HepG2 (cell line): ENCODE data around the gene PHF14. TPM values are rescaled to one million over a fixed set of nuclear protein-coding genes. Genes with fewer than 3 reads are reported as not detected.

Source experiments
- ESRRA ChIP-seq: sonication (generic); formaldehyde crosslinking; IDR thresholded peaks from 2 replicates; pipeline ENCODE4 v1.5.1; 2020; ENCODE audit warnings: mild to moderate bottlenecking, low read depth, missing genetic modification reagents
- GMEB1 ChIP-seq: sonication (generic); formaldehyde crosslinking; IDR thresholded peaks from 2 replicates; pipeline ENCODE4 v1.5.1; 2020; ENCODE audit warnings: missing genetic modification reagents, mild to moderate bottlenecking, borderline replicate concordance
- GPBP1L1 ChIP-seq: sonication (generic); formaldehyde crosslinking; IDR thresholded peaks from 2 replicates; pipeline ENCODE4 v1.5.0; 2020; ENCODE audit warnings: mild to moderate bottlenecking, missing genetic modification reagents
- HOXA3 ChIP-seq: sonication (generic); formaldehyde crosslinking; IDR thresholded peaks from 2 replicates; pipeline ENCODE4 v1.5.0; 2020; ENCODE audit warnings: missing genetic modification reagents
- KAT8 ChIP-seq: IDR thresholded peaks from 2 replicates; pipeline ENCODE4 v1.6.1; 2016; ENCODE audit warnings: missing genetic modification reagents, missing compliant biosample characterization
- MZF1 ChIP-seq: sonication (generic); formaldehyde crosslinking; IDR thresholded peaks from 2 replicates; pipeline ENCODE4 v1.8.1; 2023; ENCODE audit warnings: mild to moderate bottlenecking, missing genetic modification reagents, borderline replicate concordance
- NR2F6 ChIP-seq, 2 experiments: IDR thresholded peaks; 2 replicates each; pipeline ENCODE4 v1.6.1; 2016; ENCODE audit warnings: antibody characterized with exemption in 1 of 2, mild to moderate bottlenecking in 1 of 2
- PHB2 ChIP-seq: fragments of 450-650 bp; IDR thresholded peaks from 2 replicates; pipeline ENCODE4 v1.6.1; 2018; ENCODE audit not compliant: partially characterized antibody
- SOX6 ChIP-seq, 2 experiments: fragments of 450-650 bp in 1 of 2; sonication (generic) in 1 of 2; formaldehyde crosslinking in 1 of 2; IDR thresholded peaks; 2 replicates each; pipeline versions ENCODE4 v1.4.0 to v1.6.1; 2017 to 2020; ENCODE audit warnings: antibody characterized with exemption in 1 of 2, mild to moderate bottlenecking in 1 of 2, missing genetic modification reagents in 1 of 2
- TFDP2 ChIP-seq: sonication (generic); formaldehyde crosslinking; IDR thresholded peaks from 2 replicates; pipeline ENCODE4 v1.4.0; 2020; ENCODE audit warnings: missing genetic modification reagents
- TOPORS ChIP-seq: sonication (generic); formaldehyde crosslinking; IDR thresholded peaks from 2 replicates; pipeline ENCODE4 v1.8.0; 2023; ENCODE audit warnings: mild to moderate bottlenecking, missing genetic modification reagents
- ZEB1 ChIP-seq: IDR thresholded peaks from 2 replicates; pipeline ENCODE4 v1.6.1; 2012; ENCODE audit warnings: mild to moderate bottlenecking, low read depth, inconsistent platforms; ENCODE audit not compliant: insufficient replicate concordance
- polyA plus RNA-seq, 8 experiments: library from polyadenylated mRNA; depleted of rRNA in 3 of 8; stranded (reverse) in 7 of 8; unstranded in 1 of 8; fragments of >200 nt; fragmentation: Illumina TruSeq in 4 of 8; extraction: Trizol in 4 of 8; gene quantifications; 2 replicates each; pipeline versions ENCODE4 v1.2.1 to v1.2.3, GENCODE V29; 2011 to 2016; ENCODE audit warnings: low read depth in 4 of 8, missing spikeins in 1 of 8, mixed read lengths in 1 of 8; ENCODE audit not compliant: insufficient read depth in 1 of 8
- total RNA-seq, 5 experiments: library from RNA; depleted of rRNA; stranded (reverse); fragments of >200 nt; fragmentation: Illumina TruSeq; extraction: Trizol; gene quantifications; 2 replicates each; pipeline ENCODE4 v1.2.3, GENCODE V29; 2016; ENCODE audit warnings: low read depth in 1 of 5
- TF ChIP-seq, protein P1 (sequence below): sonication (generic); formaldehyde crosslinking; IDR thresholded peaks from 2 replicates; pipeline ENCODE4 v1.9.0; 2021; ENCODE audit warnings: missing genetic modification reagents, borderline replicate concordance
- TF ChIP-seq, protein P2 (sequence below), 2 experiments: sonication (generic) in 1 of 2; formaldehyde crosslinking in 1 of 2; IDR thresholded peaks; 2 replicates each; pipeline versions ENCODE4 v1.4.0 to v1.6.1; 2016 to 2020; ENCODE audit warnings: borderline replicate concordance in 1 of 2, low read depth in 1 of 2, mild to moderate bottlenecking in 1 of 2, missing genetic modification reagents in 1 of 2

PHF14 gene
- total and polyA plus RNA-seq, 2 of the 13 experiments (the other 11 are each of a cell fraction or from before 2014, with no cell fraction given), result 18.9 to 68.7 TPM

- TF ChIP-seq GMEB1 (CRISPR knock-in tag) (peak; percentile 38; the same call in 1 of the 2 replicates), GPBP1L1 (CRISPR knock-in tag) (no peak), HOXA3 (CRISPR knock-in tag) (no peak), MZF1 (no peak), NR2F6 (IDR thresholded peaks at IDR 0.05) (peak; percentile 87), NR2F6 (CRISPR knock-in tag; IDR thresholded peaks at IDR 0.05) (peak; percentile 80), ESRRA (CRISPR knock-in tag) (no peak), KAT8 (CRISPR knock-in tag) (peak; percentile 85), TOPORS (CRISPR knock-in tag) (no peak), PHB2 (no peak), ZEB1 (peak; percentile 78), TFDP2 (CRISPR knock-in tag) (no peak; the same call in 1 of the 2 replicates), SOX6 (IDR thresholded peaks at IDR 0.05) (no peak), SOX6 (CRISPR knock-in tag; IDR thresholded peaks at IDR 0.05) (peak; percentile 59)
- TF ChIP-seq, protein P1, sequence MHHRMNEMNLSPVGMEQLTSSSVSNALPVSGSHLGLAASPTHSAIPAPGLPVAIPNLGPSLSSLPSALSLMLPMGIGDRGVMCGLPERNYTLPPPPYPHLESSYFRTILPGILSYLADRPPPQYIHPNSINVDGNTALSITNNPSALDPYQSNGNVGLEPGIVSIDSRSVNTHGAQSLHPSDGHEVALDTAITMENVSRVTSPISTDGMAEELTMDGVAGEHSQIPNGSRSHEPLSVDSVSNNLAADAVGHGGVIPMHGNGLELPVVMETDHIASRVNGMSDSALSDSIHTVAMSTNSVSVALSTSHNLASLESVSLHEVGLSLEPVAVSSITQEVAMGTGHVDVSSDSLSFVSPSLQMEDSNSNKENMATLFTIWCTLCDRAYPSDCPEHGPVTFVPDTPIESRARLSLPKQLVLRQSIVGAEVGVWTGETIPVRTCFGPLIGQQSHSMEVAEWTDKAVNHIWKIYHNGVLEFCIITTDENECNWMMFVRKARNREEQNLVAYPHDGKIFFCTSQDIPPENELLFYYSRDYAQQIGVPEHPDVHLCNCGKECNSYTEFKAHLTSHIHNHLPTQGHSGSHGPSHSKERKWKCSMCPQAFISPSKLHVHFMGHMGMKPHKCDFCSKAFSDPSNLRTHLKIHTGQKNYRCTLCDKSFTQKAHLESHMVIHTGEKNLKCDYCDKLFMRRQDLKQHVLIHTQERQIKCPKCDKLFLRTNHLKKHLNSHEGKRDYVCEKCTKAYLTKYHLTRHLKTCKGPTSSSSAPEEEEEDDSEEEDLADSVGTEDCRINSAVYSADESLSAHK (CRISPR knock-in tag), result no peak
- TF ChIP-seq, protein P2, sequence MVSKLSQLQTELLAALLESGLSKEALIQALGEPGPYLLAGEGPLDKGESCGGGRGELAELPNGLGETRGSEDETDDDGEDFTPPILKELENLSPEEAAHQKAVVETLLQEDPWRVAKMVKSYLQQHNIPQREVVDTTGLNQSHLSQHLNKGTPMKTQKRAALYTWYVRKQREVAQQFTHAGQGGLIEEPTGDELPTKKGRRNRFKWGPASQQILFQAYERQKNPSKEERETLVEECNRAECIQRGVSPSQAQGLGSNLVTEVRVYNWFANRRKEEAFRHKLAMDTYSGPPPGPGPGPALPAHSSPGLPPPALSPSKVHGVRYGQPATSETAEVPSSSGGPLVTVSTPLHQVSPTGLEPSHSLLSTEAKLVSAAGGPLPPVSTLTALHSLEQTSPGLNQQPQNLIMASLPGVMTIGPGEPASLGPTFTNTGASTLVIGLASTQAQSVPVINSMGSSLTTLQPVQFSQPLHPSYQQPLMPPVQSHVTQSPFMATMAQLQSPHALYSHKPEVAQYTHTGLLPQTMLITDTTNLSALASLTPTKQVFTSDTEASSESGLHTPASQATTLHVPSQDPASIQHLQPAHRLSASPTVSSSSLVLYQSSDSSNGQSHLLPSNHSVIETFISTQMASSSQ (IDR thresholded peaks at IDR 0.05; ENCODE audit: low read depth), result no peak
- TF ChIP-seq, protein P2 (CRISPR knock-in tag; IDR thresholded peaks at IDR 0.05; ENCODE audit: borderline replicate concordance), result 0 out of 2 replicates have a peak, but pooled peaks have one; percentile 6
These were observed at the start of gene PHF14 (continued) for GRCh38 chr7:10973061-10973941.
